Colonic mucosa (tissue), 4 donors: ENCODE measurements around the gene CPT1C. TPM values are rescaled to one million over a fixed set of nuclear protein-coding genes. Genes with fewer than 3 reads are reported as not detected.

Experiments used
- DNase-seq: peaks from one replicate; pipeline ENCODE4 v3.0.0-alpha.2; 2020
- H3K27ac ChIP-seq: fragments of 200-600 bp; one replicate; pipeline ENCODE4 v1.8.0; 2021
- H3K27me3 ChIP-seq: fragments of 200-600 bp; one replicate; pipeline ENCODE4 v1.8.0; 2021
- H3K36me3 ChIP-seq: fragments of 200-600 bp; one replicate; pipeline ENCODE4 v1.8.0; 2021
- H3K4me1 ChIP-seq: fragments of 200-600 bp; one replicate; pipeline ENCODE4 v1.8.0; 2021; ENCODE audit warnings: mild to moderate bottlenecking
- H3K4me3 ChIP-seq: fragments of 200-600 bp; one replicate; pipeline ENCODE4 v1.8.0; 2021
- H3K9ac ChIP-seq, 2 donors: one replicate each; pipeline ENCODE4 v1.7.0; 2013; ENCODE audit warnings: control low read depth in 2 of 2, low read depth in 2 of 2, low read length in 2 of 2
- H3K9me3 ChIP-seq: fragments of 200-600 bp; one replicate; pipeline ENCODE4 v1.8.0; 2021
- CTCF ChIP-seq: fragments of 200-600 bp; IDR thresholded peaks from one replicate; pipeline ENCODE4 v1.8.0; 2022; ENCODE audit warnings: antibody characterized with exemption, mild to moderate bottlenecking
- intact Hi-C: fragments of 100-400 bp; cut with DNase I; formaldehyde crosslinking; loops from one replicate; pipeline ENCODE4 v1.14.1; 2022
- total RNA-seq, 2 donors: library from RNA; stranded (reverse); fragmentation: NEBNext Ultra II Directional in 1 of 2; extraction: Animal tissue kit (Norgen Biotek cat#: 25700) in 1 of 2; gene quantifications; one replicate each; pipeline ENCODE4 v1.2.1, GENCODE V29; 2021
- donor health status: healthy.
- donor health status: DM: no; HTN: no; CAD: no.
- donor health status: DM: no; HTN: no; CAD: no.

The CPT1C gene
- total RNA-seq, 2 donors from 2014 or later: 1.2 to 2.0 TPM

DNA sequence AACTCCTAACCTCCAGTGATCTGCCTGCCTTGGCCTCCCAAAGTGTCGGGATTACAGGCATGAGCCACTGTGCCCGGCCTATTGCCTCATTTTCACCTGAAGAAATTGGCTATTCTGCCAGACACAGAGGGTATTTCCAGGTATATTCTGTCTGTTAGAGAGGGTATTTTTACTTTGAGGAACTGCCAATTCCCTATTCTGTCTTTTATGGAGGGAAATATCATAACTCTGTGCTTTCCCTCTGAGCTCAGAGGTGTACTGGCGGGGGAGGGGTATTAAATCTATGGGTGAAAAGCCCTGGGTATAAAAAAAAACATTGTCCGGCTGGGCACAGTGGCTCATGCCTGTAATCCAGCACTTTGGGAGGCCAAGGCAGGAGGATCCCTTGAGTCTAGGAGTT, 47.4 kb downstream of the CPT1C start:
- Histone ChIP-seq H3K9ac (no peak overlapping the region), H3K4me1 (no peaks in the 10 kb centered on the region), H3K27me3 (no peaks in the 10 kb centered on the region), H3K36me3 (no peaks in the 10 kb centered on the region), H3K4me3 (no peak overlapping the region), H3K9me3 (no peaks in the 10 kb centered on the region), H3K27ac (no peak overlapping the region)
- no peak for TF ChIP-seq CTCF
- intact Hi-C loops: no loop called here
- DNase-seq: no peak

DNA sequence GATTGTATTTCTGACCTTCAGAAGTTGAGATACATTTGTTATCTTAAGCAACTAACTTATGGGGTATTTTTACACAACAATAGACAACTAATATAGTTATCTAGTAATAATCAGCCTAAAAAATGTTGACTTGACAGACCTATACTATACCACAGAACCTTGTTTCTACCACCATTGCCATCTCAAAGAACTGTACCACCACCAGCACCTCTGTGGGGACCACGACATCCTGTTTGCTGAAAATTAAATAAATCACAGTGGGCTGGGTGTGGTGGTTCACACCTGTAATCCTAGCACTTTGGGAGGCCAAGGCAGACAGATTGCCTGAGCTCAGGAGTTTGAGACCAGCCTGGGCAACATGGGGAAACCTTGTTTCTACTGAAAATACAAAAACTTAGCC, 48.2 kb downstream of the CPT1C start:
- TF ChIP-seq CTCF: no peak
- DNase-seq: no peak
- H3K9ac ChIP-seq: no peak overlapping the region
- H3K4me1 ChIP-seq: no peaks in the 10 kb centered on the region
- no peak overlapping the region for H3K27ac ChIP-seq
- intact Hi-C loops: no loop called here
- H3K36me3 ChIP-seq: no peaks in the 10 kb centered on the region
- no peak overlapping the region for H3K4me3 ChIP-seq
- H3K9me3 ChIP-seq: no peaks in the 10 kb centered on the region
- H3K27me3 ChIP-seq: no peaks in the 10 kb centered on the region

GRCh38 chr19:49739933-49740332, 49.0 kb downstream of the CPT1C start:
- H3K27ac ChIP-seq: no peak overlapping the region
- no peak for DNase-seq
- no peaks in the 10 kb centered on the region for H3K9me3 ChIP-seq
- TF ChIP-seq CTCF: no peak
- intact Hi-C loops: no loop called here
- no peaks in the 10 kb centered on the region for H3K4me1 ChIP-seq
- H3K9ac ChIP-seq: no peak overlapping the region
- H3K27me3 ChIP-seq: no peaks in the 10 kb centered on the region
- no peak overlapping the region for H3K4me3 ChIP-seq
- no peaks in the 10 kb centered on the region for H3K36me3 ChIP-seq

DNA sequence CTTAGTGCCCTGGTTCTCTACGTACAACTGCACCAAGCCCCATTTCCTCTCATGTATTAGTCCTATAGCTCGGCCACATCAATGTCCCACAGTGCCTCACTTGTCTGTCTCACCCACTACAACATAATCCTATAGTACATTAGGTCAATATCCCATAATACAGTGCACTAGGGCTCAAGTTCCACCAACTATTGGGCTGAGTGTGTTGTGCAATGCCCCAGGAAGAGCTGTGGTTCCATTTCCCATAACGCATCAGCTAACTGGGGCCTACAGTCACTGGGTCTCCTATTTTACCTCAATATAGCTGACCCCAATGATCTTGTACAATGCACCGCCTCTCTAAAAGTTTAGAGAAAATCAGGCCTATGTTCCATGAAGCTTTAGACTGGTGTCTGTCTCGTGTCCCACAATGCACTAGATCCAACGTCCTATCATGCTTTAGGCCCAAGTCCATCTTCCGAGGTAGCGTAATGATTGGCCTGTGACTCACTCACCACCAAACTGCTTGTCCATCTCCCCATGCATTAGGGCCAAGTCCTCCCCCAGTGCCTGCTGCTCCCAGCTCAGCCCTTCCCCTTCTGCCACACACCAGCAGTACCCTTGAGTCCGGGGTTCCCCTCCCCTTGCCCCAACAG, 50.4 kb downstream of the CPT1C start:
- Histone ChIP-seq H3K4me3 (no peak overlapping the region), H3K4me1 (no peaks in the 10 kb centered on the region), H3K9me3 (no peaks in the 10 kb centered on the region), H3K27ac (no peak overlapping the region), H3K27me3 (no peaks in the 10 kb centered on the region), H3K9ac (no peak overlapping the region), H3K36me3 (no peaks in the 10 kb centered on the region)
- DNase-seq: no peak
- TF ChIP-seq CTCF: no peak
- intact Hi-C loops: no loop called here

GRCh38 chr19:49744946-49745381, 54.0 kb downstream of the CPT1C start:
- Histone ChIP-seq H3K27me3 (no peaks in the 10 kb centered on the region), H3K4me1 (no peaks in the 10 kb centered on the region), H3K36me3 (no peaks in the 10 kb centered on the region), H3K27ac (no peak overlapping the region), H3K9me3 (no peaks in the 10 kb centered on the region), H3K4me3 (no peak overlapping the region), H3K9ac (no peak overlapping the region)
- DNase-seq: no peak
- no peak for TF ChIP-seq CTCF
- intact Hi-C loops: no loop called here
